Measurements from ENCODE around the gene CKM. TPM values are rescaled to one million over a fixed set of nuclear protein-coding genes. Genes with fewer than 3 reads are reported as not detected.

The CKM gene
- total and polyA plus RNA-seq, 2 of the 4 experiments (the other 2 are of a cell fraction) = not detected

DNA sequence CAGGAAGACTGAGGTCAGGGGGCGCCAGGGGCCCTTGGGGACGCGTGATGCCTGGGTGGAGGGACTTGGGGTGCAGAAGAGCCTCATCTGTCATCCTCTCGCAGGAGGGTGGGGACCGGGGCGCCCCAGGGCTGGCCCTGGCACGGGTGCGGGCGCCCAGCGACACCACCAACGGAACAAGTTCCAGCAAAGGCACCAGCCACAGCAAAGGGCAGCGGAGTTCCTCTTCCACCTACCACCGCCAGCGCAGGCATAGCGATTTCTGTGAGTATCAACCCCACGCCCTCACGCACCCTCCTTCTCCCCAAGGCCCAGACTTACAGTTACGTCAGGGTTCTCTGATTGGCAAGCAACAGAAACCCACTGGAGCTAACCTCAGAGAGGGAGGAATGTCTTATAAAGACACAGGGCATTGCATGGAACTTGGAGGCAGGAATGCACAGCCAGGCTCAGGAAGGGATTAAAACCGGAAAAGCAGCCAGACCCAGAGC, 42.2 kb downstream of the CKM start:
- no peak overlapping the region for H3K4ac ChIP-seq (ENCODE audit: low read depth, low read length)
- no peak overlapping the region for H2BK5ac ChIP-seq (ENCODE audit: low read depth, low read length, poor library complexity, severe bottlenecking)
- no peaks in the 10 kb centered on the region for H3K9me3 ChIP-seq (ENCODE audit: control insufficient read depth, insufficient read depth, low read length)
- DNase-seq (no peak), ATAC-seq (ENCODE audit: low read depth) (no peak)
- CTCF ChIA-PET = no interaction called here
- H3K4me3 ChIP-seq (ENCODE audit: insufficient read depth, low read depth, low read length) = no peak overlapping the region
- H3K4me1 ChIP-seq (ENCODE audit: control insufficient read depth, insufficient read depth, low read length) = peaks cover under 1% of the 10 kb centered on the region; the same call in 1 of the 2 replicates
- no TSS peak for BruUV-seq (replicated peaks)
- H4K8ac ChIP-seq (ENCODE audit: low read depth in 2 of 2, low read length in 2 of 2) = no peak overlapping the region
- H3K9ac ChIP-seq (ENCODE audit: low read depth, low read length) = no peak overlapping the region
- peaks cover 0 to 8% of the 10 kb centered on the region in 2 experiments; a peak in 1 of 4 replicates for H3K79me1 ChIP-seq (ENCODE audit: low read depth in 1 of 2, low read length in 2 of 2)
- WGBS, 2 experiments (ENCODE audit: extremely low coverage in 2 of 2, insufficient read length in 1 of 2) = 92% methylated on average over 12 of the region's 19 CpGs; no CpG with 5 or more reads in 1 of the 2 experiments
- peaks cover 5% of the 10 kb centered on the region; the same call in 1 of the 2 replicates for H4K20me1 ChIP-seq (ENCODE audit: insufficient read depth, low read length)
- peaks cover 48% of the 10 kb centered on the region for H3K36me3 ChIP-seq (ENCODE audit: control insufficient read depth, insufficient read depth, low read length)
- H2BK15ac ChIP-seq (ENCODE audit: low read depth, low read length) = no peak overlapping the region
- H2AK9ac ChIP-seq (replicated peaks; ENCODE audit: low read depth, low read length, poor library complexity) = no peak overlapping the region
- H3K27ac ChIP-seq (ENCODE audit: insufficient read depth, low read length) = no peak overlapping the region
- no peak overlapping the region for H3K18ac ChIP-seq (ENCODE audit: low read depth, low read length)
- dilution Hi-C loops (cut with HindIII; ENCODE audit: low sequenced_read_pairs, unreplicated experiment) (no loop called here), intact Hi-C loops (cut with micrococcal nuclease) (no loop called here), in situ Hi-C loops (cut with MboI; ENCODE audit: low sequenced_read_pairs) (no loop called here)
- no peak overlapping the region for H2AK5ac ChIP-seq (ENCODE audit: low read depth, low read length)
- H3K56ac ChIP-seq (ENCODE audit: extremely low read depth, insufficient read depth, low read length) = no peak overlapping the region
- no peak overlapping the region for H3K14ac ChIP-seq (replicated peaks; ENCODE audit: low read depth, low read length)
- no peak overlapping the region for H4K5ac ChIP-seq (ENCODE audit: low read depth, low read length)
- POLR2A ChIA-PET (ENCODE audit: unreplicated experiment) = no interaction called here
- no peak for TF ChIP-seq MAZ (IDR thresholded peaks at IDR 0.05; ENCODE audit: borderline replicate concordance, low read depth, low read length)
- TF ChIP-seq RFX5 (IDR thresholded peaks at IDR 0.05; ENCODE audit: low read depth, low read length) = no peak
- no peak for TF ChIP-seq MXI1 (IDR thresholded peaks at IDR 0.05; ENCODE audit: borderline replicate concordance, low read depth, low read length)
- no peak for TF ChIP-seq BHLHE40 (IDR thresholded peaks at IDR 0.05; ENCODE audit: low read depth, low read length)
- TF ChIP-seq FOS (IDR thresholded peaks at IDR 0.05; ENCODE audit: low read depth, low read length) = no peak
- TF ChIP-seq, protein P1, sequence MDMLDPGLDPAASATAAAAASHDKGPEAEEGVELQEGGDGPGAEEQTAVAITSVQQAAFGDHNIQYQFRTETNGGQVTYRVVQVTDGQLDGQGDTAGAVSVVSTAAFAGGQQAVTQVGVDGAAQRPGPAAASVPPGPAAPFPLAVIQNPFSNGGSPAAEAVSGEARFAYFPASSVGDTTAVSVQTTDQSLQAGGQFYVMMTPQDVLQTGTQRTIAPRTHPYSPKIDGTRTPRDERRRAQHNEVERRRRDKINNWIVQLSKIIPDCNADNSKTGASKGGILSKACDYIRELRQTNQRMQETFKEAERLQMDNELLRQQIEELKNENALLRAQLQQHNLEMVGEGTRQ (IDR thresholded peaks at IDR 0.05; ENCODE audit: low read depth, low read length) = no peak
- TF ChIP-seq SMC3 (IDR thresholded peaks at IDR 0.05; ENCODE audit: low read depth, low read length) = no peak
- TF ChIP-seq, protein P2, sequence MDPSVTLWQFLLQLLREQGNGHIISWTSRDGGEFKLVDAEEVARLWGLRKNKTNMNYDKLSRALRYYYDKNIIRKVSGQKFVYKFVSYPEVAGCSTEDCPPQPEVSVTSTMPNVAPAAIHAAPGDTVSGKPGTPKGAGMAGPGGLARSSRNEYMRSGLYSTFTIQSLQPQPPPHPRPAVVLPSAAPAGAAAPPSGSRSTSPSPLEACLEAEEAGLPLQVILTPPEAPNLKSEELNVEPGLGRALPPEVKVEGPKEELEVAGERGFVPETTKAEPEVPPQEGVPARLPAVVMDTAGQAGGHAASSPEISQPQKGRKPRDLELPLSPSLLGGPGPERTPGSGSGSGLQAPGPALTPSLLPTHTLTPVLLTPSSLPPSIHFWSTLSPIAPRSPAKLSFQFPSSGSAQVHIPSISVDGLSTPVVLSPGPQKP (IDR thresholded peaks at IDR 0.05; ENCODE audit: borderline replicate concordance, low read depth, low read length) = no peak
- no peak for TF ChIP-seq NFE2L2 (IDR thresholded peaks at IDR 0.05; ENCODE audit: low read depth, low read length)
- no peak for TF ChIP-seq CHD1 (IDR thresholded peaks at IDR 0.05; ENCODE audit: low read depth, low read length)
- TF ChIP-seq, protein P3, sequence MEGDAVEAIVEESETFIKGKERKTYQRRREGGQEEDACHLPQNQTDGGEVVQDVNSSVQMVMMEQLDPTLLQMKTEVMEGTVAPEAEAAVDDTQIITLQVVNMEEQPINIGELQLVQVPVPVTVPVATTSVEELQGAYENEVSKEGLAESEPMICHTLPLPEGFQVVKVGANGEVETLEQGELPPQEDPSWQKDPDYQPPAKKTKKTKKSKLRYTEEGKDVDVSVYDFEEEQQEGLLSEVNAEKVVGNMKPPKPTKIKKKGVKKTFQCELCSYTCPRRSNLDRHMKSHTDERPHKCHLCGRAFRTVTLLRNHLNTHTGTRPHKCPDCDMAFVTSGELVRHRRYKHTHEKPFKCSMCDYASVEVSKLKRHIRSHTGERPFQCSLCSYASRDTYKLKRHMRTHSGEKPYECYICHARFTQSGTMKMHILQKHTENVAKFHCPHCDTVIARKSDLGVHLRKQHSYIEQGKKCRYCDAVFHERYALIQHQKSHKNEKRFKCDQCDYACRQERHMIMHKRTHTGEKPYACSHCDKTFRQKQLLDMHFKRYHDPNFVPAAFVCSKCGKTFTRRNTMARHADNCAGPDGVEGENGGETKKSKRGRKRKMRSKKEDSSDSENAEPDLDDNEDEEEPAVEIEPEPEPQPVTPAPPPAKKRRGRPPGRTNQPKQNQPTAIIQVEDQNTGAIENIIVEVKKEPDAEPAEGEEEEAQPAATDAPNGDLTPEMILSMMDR (conservative IDR thresholded peaks at IDR 0.05; ENCODE audit: low read depth, low read length) = no peak
- TF ChIP-seq RCOR1 (IDR thresholded peaks at IDR 0.05; ENCODE audit: insufficient replicate concordance, low read length) = no peak
- TF ChIP-seq POLR2A (IDR thresholded peaks at IDR 0.05; ENCODE audit: low read depth, low read length) = no peak
- no peak overlapping the region for H2BK120ac ChIP-seq (ENCODE audit: low read depth, low read length)
- H3K9me1 ChIP-seq (ENCODE audit: insufficient read depth, low read length) = 0 out of 2 replicates have a peak, but pooled peaks cover 3% of the 10 kb centered on the region
- no peaks in the 10 kb centered on the region for H3K27me3 ChIP-seq (ENCODE audit: control insufficient read depth, insufficient read depth, low read length)
- H4K91ac ChIP-seq (ENCODE audit: insufficient read depth, low read depth, low read length) = no peak overlapping the region
- no peak overlapping the region for H2AFZ ChIP-seq (replicated peaks; ENCODE audit: low read length, poor library complexity)
- no peak overlapping the region for H3K23ac ChIP-seq (ENCODE audit: low read depth, low read length)
- no peak overlapping the region for H3K4me2 ChIP-seq (ENCODE audit: low read depth, low read length)
- H2BK20ac ChIP-seq (ENCODE audit: low read depth, low read length) = no peak overlapping the region

All from IMR-90 (cell line).